BE2C (cell line): ENCODE data around the gene GLIS1.

Source experiments
- DNase-seq: peaks from one replicate; pipeline ENCODE4 v3.0.0-alpha.2; 2020
- H3K27me3 ChIP-seq: fragments of 250-450 bp; sonication (Bioruptor Pico); 2 replicates; pipeline ENCODE4 v1.5.1; 2020; ENCODE audit warnings: mild to moderate bottlenecking
- H3K36me3 ChIP-seq: fragments of 250-450 bp; sonication (Bioruptor Pico); 2 replicates; pipeline ENCODE4 v1.5.1; 2020; ENCODE audit warnings: mild to moderate bottlenecking
- H3K4me1 ChIP-seq: fragments of 250-450 bp; sonication (Bioruptor Pico); 2 replicates; pipeline ENCODE4 v1.5.1; 2020
- H3K4me3 ChIP-seq: 2 replicates; pipeline ENCODE4 v1.5.1; 2011; ENCODE audit warnings: low read depth, low read length
- H3K9me3 ChIP-seq: fragments of 250-450 bp; sonication (Bioruptor Pico); 2 replicates; pipeline ENCODE4 v1.5.1; 2020
- CTCF ChIP-seq: IDR thresholded peaks from 2 replicates; pipeline ENCODE4 v1.5.1; 2012; ENCODE audit warnings: mild to moderate bottlenecking, low read depth, low read length

GLIS1 gene

GRCh38 chr1:53734650-53735211, 4.2 kb downstream of the GLIS1 start:
- TF ChIP-seq CTCF: no peak
- no peaks in the 10 kb centered on the region for H3K36me3 ChIP-seq
- no peaks in the 10 kb centered on the region for H3K9me3 ChIP-seq
- no peak overlapping the region for H3K4me3 ChIP-seq
- peaks cover 20% of the 10 kb centered on the region for H3K27me3 ChIP-seq
- no peak for DNase-seq
- no peaks in the 10 kb centered on the region for H3K4me1 ChIP-seq

GRCh38 chr1:53733975-53734649, 4.9 kb downstream of the GLIS1 start:
- DNase-seq: no peak
- H3K4me3 ChIP-seq: no peak overlapping the region

GRCh38 chr1:53733447-53733931, 5.5 kb downstream of the GLIS1 start:
- Histone ChIP-seq H3K4me3 (no peak overlapping the region), H3K9me3 (no peaks in the 10 kb centered on the region), H3K27me3 (peaks cover 15% of the 10 kb centered on the region)

More at GRCh38 chr1:53733975-53734649, 4.9 kb downstream of the GLIS1 start:
- Histone ChIP-seq H3K36me3 (no peaks in the 10 kb centered on the region), H3K9me3 (no peaks in the 10 kb centered on the region), H3K4me1 (no peaks in the 10 kb centered on the region), H3K27me3 (peaks cover 20% of the 10 kb centered on the region)
- TF ChIP-seq CTCF: no peak

GRCh38 chr1:53732912-53733317, 6.0 kb downstream of the GLIS1 start:
- Histone ChIP-seq H3K27me3 (peaks cover 10% of the 10 kb centered on the region), H3K4me3 (no peak overlapping the region), H3K36me3 (no peaks in the 10 kb centered on the region), H3K4me1 (no peaks in the 10 kb centered on the region), H3K9me3 (no peaks in the 10 kb centered on the region)
- no peak for TF ChIP-seq CTCF
- no peak for DNase-seq

More at GRCh38 chr1:53733447-53733931, 5.5 kb downstream of the GLIS1 start:
- H3K36me3 ChIP-seq: no peaks in the 10 kb centered on the region
- DNase-seq: no peak
- no peaks in the 10 kb centered on the region for H3K4me1 ChIP-seq
- TF ChIP-seq CTCF: no peak

GRCh38 chr1:53732409-53732808, 6.6 kb downstream of the GLIS1 start:
- TF ChIP-seq CTCF: no peak
- H3K9me3 ChIP-seq: no peaks in the 10 kb centered on the region
- H3K4me3 ChIP-seq: no peak overlapping the region
- no peaks in the 10 kb centered on the region for H3K36me3 ChIP-seq
- no peaks in the 10 kb centered on the region for H3K4me1 ChIP-seq
- peaks cover 5% of the 10 kb centered on the region for H3K27me3 ChIP-seq
- DNase-seq: no peak

GRCh38 chr1:53731779-53732305, 7.1 kb downstream of the GLIS1 start:
- no peak for TF ChIP-seq CTCF
- no peaks in the 10 kb centered on the region for H3K27me3 ChIP-seq
- no peak overlapping the region for H3K4me3 ChIP-seq
- H3K9me3 ChIP-seq: no peaks in the 10 kb centered on the region
- H3K4me1 ChIP-seq: no peaks in the 10 kb centered on the region
- no peaks in the 10 kb centered on the region for H3K36me3 ChIP-seq
- DNase-seq: no peak
